ENCODE data around the gene ENO1. TPM values are rescaled to one million over a fixed set of nuclear protein-coding genes. Genes with fewer than 3 reads are reported as not detected.

ENO1 gene
- total RNA-seq, 1 donor from 2014 or later = 444 TPM

GRCh38 chr1:8866173-8866791, 12.2 kb downstream of the ENO1 start:
- H3K27ac Mint-ChIP-seq = no peak overlapping the region
- peaks cover 5% of the 10 kb centered on the region for H3K4me1 Mint-ChIP-seq (ENCODE audit: low read depth)
- H3K4me3 Mint-ChIP-seq (ENCODE audit: low read depth) = no peak overlapping the region
- no peak for DNase-seq (ENCODE audit: low spot score, unreplicated experiment)
- H3K27me3 Mint-ChIP-seq = no peaks in the 10 kb centered on the region
- H3K9me3 Mint-ChIP-seq (ENCODE audit: low read depth) = no peaks in the 10 kb centered on the region
- peaks cover 33% of the 10 kb centered on the region for H3K36me3 Mint-ChIP-seq (ENCODE audit: insufficient read depth)
- TF ChIP-seq CTCF (IDR thresholded peaks at IDR 0.05; ENCODE audit: unreplicated experiment) = no peak

GRCh38 chr1:8864713-8865344, 13.7 kb downstream of the ENO1 start:
- Mint-ChIP-seq H3K4me1 (ENCODE audit: low read depth) (peaks cover 3% of the 10 kb centered on the region), H3K27me3 (no peaks in the 10 kb centered on the region), H3K4me3 (ENCODE audit: low read depth) (no peak overlapping the region), H3K9me3 (ENCODE audit: low read depth) (no peaks in the 10 kb centered on the region), H3K36me3 (ENCODE audit: insufficient read depth) (peaks cover 30% of the 10 kb centered on the region), H3K27ac (no peak overlapping the region)
- DNase-seq (ENCODE audit: low spot score, unreplicated experiment) = no peak
- TF ChIP-seq CTCF (IDR thresholded peaks at IDR 0.05; ENCODE audit: unreplicated experiment) = no peak

GRCh38 chr1:8863794-8864233, 14.7 kb downstream of the ENO1 start:
- no peak for TF ChIP-seq CTCF (IDR thresholded peaks at IDR 0.05; ENCODE audit: unreplicated experiment)
- Mint-ChIP-seq H3K27me3 (no peaks in the 10 kb centered on the region), H3K4me1 (ENCODE audit: low read depth) (peaks cover 5% of the 10 kb centered on the region), H3K27ac (no peak overlapping the region), H3K4me3 (ENCODE audit: low read depth) (no peak overlapping the region), H3K9me3 (ENCODE audit: low read depth) (no peaks in the 10 kb centered on the region), H3K36me3 (ENCODE audit: insufficient read depth) (peaks cover 26% of the 10 kb centered on the region)
- no peak for DNase-seq (ENCODE audit: low spot score, unreplicated experiment)

GRCh38 chr1:8863138-8863537, 15.3 kb downstream of the ENO1 start:
- no peak for TF ChIP-seq CTCF (IDR thresholded peaks at IDR 0.05; ENCODE audit: unreplicated experiment)
- Mint-ChIP-seq H3K27me3 (no peaks in the 10 kb centered on the region), H3K9me3 (ENCODE audit: low read depth) (no peaks in the 10 kb centered on the region), H3K4me1 (ENCODE audit: low read depth) (peaks cover 11% of the 10 kb centered on the region), H3K36me3 (ENCODE audit: insufficient read depth) (peaks cover 28% of the 10 kb centered on the region), H3K4me3 (ENCODE audit: low read depth) (no peak overlapping the region), H3K27ac (no peak overlapping the region)
- DNase-seq (ENCODE audit: low spot score, unreplicated experiment) = no peak

GRCh38 chr1:8862528-8862927, 16.0 kb downstream of the ENO1 start:
- peak; percentile 44 for DNase-seq (ENCODE audit: low spot score, unreplicated experiment)
- Mint-ChIP-seq H3K4me3 (ENCODE audit: low read depth) (no peak overlapping the region), H3K27ac (peak overlapping the region; percentile 80), H3K36me3 (ENCODE audit: insufficient read depth) (peaks cover 25% of the 10 kb centered on the region), H3K4me1 (ENCODE audit: low read depth) (peaks cover 14% of the 10 kb centered on the region), H3K27me3 (no peaks in the 10 kb centered on the region), H3K9me3 (ENCODE audit: low read depth) (no peaks in the 10 kb centered on the region)
- peak; percentile 70 for TF ChIP-seq CTCF (IDR thresholded peaks at IDR 0.05; ENCODE audit: unreplicated experiment)
